Measurements from ENCODE around the gene ARID5B. TPM values are rescaled to one million over a fixed set of nuclear protein-coding genes. Genes with fewer than 3 reads are reported as not detected.
A peak's percentile ranks its signal among the peaks of the same experiment; 100 is the strongest.

The ARID5B gene
- total and polyA plus RNA-seq, 2 of the 4 experiments (the other 2 are of a cell fraction), result 41.0 to 125 TPM

DNA sequence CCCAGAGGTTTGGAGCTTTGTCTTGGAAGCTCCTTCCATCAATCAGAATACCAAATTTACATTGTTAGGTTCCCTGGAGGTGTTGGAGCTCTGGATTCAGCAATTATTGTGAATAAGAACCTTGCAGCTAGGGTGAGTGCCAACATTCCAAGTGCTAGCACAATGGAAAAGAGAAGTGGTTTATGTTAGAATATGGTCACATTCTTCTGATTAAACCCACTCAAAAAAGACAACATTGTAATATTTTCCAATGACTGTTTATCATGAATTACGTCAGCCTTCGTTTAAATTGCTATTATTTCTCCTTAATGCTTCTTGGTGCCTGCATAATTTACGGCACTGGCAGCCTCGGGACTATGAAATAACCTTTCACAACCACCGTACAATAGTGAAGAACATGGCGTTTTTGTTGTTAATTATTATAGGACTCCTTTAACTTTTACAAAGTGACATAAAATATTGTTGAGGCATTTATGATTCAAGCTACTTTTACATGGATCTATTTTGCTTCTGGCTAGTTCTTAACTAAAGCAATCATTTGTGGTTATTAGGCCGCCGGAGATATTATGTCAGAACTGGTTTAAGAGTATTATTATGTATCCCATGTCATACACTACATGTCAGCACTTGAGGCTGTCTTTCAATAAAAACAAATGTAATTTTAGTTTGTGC lies 117.7 kb downstream of the ARID5B start:
- Histone ChIP-seq H3K4ac (ENCODE audit: low read depth, low read length) (peak overlapping the region; percentile 95), H3K9me1 (ENCODE audit: insufficient read depth, low read length) (peaks cover 11% of the 10 kb centered on the region), H3K14ac (replicated peaks; ENCODE audit: low read depth, low read length) (peak overlapping the region; percentile 93), H3K9me3 (ENCODE audit: control insufficient read depth, insufficient read depth, low read length) (no peaks in the 10 kb centered on the region; the same call in 1 of the 2 replicates), H4K91ac (ENCODE audit: insufficient read depth, low read depth, low read length) (peak overlapping the region; percentile 91; the same call in 1 of the 2 replicates), H3K18ac (ENCODE audit: low read depth, low read length) (peak overlapping the region; percentile 78; the same call in 1 of the 2 replicates), H3K23ac (ENCODE audit: low read depth, low read length) (peak overlapping the region; percentile 54), H3K56ac (ENCODE audit: extremely low read depth, insufficient read depth, low read length) (no peak overlapping the region), H4K20me1 (ENCODE audit: insufficient read depth, low read length) (peaks cover 8% of the 10 kb centered on the region), H2BK5ac (ENCODE audit: low read depth, low read length, poor library complexity, severe bottlenecking) (peak overlapping the region; percentile 97), H3K79me1 (ENCODE audit: low read depth in 1 of 2, low read length in 2 of 2) (peaks cover 51 to 76% of the 10 kb centered on the region in 2 experiments), H3K4me2 (ENCODE audit: low read depth, low read length) (peak overlapping the region; percentile 56; the same call in 1 of the 2 replicates), H4K5ac (ENCODE audit: low read depth, low read length) (peak overlapping the region; percentile 91; the same call in 1 of the 2 replicates), H4K8ac (ENCODE audit: low read depth in 2 of 2, low read length in 2 of 2) (0 out of 4 replicates have a peak overlapping the region, but pooled peaks of 1 of the 2 experiments have one; percentile 69), H2AFZ (replicated peaks; ENCODE audit: low read length, poor library complexity) (no peak overlapping the region), H2AK9ac (replicated peaks; ENCODE audit: low read depth, low read length, poor library complexity) (no peak overlapping the region), H2BK15ac (ENCODE audit: low read depth, low read length) (0 out of 3 replicates have a peak overlapping the region, but pooled peaks have one; percentile 89), H3K27me3 (ENCODE audit: control insufficient read depth, insufficient read depth, low read length) (no peaks in the 10 kb centered on the region), H3K9ac (ENCODE audit: low read depth, low read length) (no peak overlapping the region), H3K27ac (ENCODE audit: insufficient read depth, low read length) (no peak overlapping the region), H2BK120ac (ENCODE audit: low read depth, low read length) (peak overlapping the region; percentile 93), H2AK5ac (ENCODE audit: low read depth, low read length) (no peak overlapping the region; the same call in 1 of the 2 replicates), H2BK20ac (ENCODE audit: low read depth, low read length) (peak overlapping the region; percentile 90), H3K4me1 (ENCODE audit: control insufficient read depth, insufficient read depth, low read length) (peaks cover 31% of the 10 kb centered on the region), H3K4me3 (ENCODE audit: insufficient read depth, low read depth, low read length) (no peak overlapping the region), H3K36me3 (ENCODE audit: control insufficient read depth, insufficient read depth, low read length) (peaks cover 12% of the 10 kb centered on the region; the same call in 1 of the 2 replicates)
- dilution Hi-C loops (cut with HindIII; ENCODE audit: low sequenced_read_pairs, unreplicated experiment) (no loop called here), intact Hi-C loops (cut with micrococcal nuclease) (no loop called here), in situ Hi-C loops (cut with MboI; ENCODE audit: low sequenced_read_pairs) (no loop called here)
- DNase-seq (no peak), ATAC-seq (ENCODE audit: low read depth) (no peak)
- ChIA-PET CTCF (interaction anchor here (1.0 kb wide), 1 partner anchor 23 kb away, joined by 3 read pairs; no protein-coding TSS in a partner anchor), POLR2A (ENCODE audit: unreplicated experiment) (no interaction called here)
- no TSS peak for BruUV-seq (replicated peaks)
- no CpG with 5 or more reads among the region's 8 CpGs for WGBS, 2 experiments (ENCODE audit: extremely low coverage in 2 of 2, insufficient read length in 1 of 2)
- TF ChIP-seq MXI1 (IDR thresholded peaks at IDR 0.05; ENCODE audit: borderline replicate concordance, low read depth, low read length) (no peak), RFX5 (IDR thresholded peaks at IDR 0.05; ENCODE audit: low read depth, low read length) (no peak), MAZ (IDR thresholded peaks at IDR 0.05; ENCODE audit: borderline replicate concordance, low read depth, low read length) (no peak), RAD21 (IDR thresholded peaks at IDR 0.05; ENCODE audit: low read length) (no peak), MAFK (IDR thresholded peaks at IDR 0.05; ENCODE audit: low read depth, low read length) (no peak), BHLHE40 (IDR thresholded peaks at IDR 0.05; ENCODE audit: low read depth, low read length) (no peak), RCOR1 (IDR thresholded peaks at IDR 0.05; ENCODE audit: insufficient replicate concordance, low read length) (no peak), SMC3 (IDR thresholded peaks at IDR 0.05; ENCODE audit: low read depth, low read length) (no peak), POLR2A (IDR thresholded peaks at IDR 0.05; ENCODE audit: low read depth, low read length) (no peak), CHD1 (IDR thresholded peaks at IDR 0.05; ENCODE audit: low read depth, low read length) (no peak), CEBPB (IDR thresholded peaks at IDR 0.05; ENCODE audit: low read depth, low read length) (no peak)
- TF ChIP-seq, protein P1, sequence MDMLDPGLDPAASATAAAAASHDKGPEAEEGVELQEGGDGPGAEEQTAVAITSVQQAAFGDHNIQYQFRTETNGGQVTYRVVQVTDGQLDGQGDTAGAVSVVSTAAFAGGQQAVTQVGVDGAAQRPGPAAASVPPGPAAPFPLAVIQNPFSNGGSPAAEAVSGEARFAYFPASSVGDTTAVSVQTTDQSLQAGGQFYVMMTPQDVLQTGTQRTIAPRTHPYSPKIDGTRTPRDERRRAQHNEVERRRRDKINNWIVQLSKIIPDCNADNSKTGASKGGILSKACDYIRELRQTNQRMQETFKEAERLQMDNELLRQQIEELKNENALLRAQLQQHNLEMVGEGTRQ (IDR thresholded peaks at IDR 0.05; ENCODE audit: low read depth, low read length), result no peak
- TF ChIP-seq, protein P2, sequence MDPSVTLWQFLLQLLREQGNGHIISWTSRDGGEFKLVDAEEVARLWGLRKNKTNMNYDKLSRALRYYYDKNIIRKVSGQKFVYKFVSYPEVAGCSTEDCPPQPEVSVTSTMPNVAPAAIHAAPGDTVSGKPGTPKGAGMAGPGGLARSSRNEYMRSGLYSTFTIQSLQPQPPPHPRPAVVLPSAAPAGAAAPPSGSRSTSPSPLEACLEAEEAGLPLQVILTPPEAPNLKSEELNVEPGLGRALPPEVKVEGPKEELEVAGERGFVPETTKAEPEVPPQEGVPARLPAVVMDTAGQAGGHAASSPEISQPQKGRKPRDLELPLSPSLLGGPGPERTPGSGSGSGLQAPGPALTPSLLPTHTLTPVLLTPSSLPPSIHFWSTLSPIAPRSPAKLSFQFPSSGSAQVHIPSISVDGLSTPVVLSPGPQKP (IDR thresholded peaks at IDR 0.05; ENCODE audit: borderline replicate concordance, low read depth, low read length), result no peak
- TF ChIP-seq, protein P3, sequence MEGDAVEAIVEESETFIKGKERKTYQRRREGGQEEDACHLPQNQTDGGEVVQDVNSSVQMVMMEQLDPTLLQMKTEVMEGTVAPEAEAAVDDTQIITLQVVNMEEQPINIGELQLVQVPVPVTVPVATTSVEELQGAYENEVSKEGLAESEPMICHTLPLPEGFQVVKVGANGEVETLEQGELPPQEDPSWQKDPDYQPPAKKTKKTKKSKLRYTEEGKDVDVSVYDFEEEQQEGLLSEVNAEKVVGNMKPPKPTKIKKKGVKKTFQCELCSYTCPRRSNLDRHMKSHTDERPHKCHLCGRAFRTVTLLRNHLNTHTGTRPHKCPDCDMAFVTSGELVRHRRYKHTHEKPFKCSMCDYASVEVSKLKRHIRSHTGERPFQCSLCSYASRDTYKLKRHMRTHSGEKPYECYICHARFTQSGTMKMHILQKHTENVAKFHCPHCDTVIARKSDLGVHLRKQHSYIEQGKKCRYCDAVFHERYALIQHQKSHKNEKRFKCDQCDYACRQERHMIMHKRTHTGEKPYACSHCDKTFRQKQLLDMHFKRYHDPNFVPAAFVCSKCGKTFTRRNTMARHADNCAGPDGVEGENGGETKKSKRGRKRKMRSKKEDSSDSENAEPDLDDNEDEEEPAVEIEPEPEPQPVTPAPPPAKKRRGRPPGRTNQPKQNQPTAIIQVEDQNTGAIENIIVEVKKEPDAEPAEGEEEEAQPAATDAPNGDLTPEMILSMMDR (conservative IDR thresholded peaks at IDR 0.05; ENCODE audit: low read depth, low read length), result no peak
